Measurements from ENCODE around the gene LHPP.

DNA sequence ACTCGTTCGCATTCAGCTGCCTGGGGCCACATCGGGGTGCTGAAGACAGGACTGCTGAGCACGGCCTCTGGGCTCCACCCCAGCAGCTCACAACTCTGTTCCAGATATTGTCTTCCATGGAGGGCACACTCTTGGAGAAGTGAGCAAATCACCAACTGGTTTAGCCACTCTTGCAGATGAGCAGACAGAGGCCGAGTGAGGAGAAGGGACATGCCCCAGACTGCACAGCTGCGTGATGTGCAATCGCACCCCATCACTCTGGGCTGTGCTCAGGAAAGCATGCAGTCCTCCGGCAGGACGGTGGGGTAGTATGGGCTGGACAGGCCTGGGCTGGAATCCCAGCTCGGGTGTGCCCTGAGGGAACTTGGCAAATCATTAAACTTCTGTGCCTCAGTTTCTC is 170.9 kb downstream of the LHPP start:
- TF ChIP-seq, protein P1, sequence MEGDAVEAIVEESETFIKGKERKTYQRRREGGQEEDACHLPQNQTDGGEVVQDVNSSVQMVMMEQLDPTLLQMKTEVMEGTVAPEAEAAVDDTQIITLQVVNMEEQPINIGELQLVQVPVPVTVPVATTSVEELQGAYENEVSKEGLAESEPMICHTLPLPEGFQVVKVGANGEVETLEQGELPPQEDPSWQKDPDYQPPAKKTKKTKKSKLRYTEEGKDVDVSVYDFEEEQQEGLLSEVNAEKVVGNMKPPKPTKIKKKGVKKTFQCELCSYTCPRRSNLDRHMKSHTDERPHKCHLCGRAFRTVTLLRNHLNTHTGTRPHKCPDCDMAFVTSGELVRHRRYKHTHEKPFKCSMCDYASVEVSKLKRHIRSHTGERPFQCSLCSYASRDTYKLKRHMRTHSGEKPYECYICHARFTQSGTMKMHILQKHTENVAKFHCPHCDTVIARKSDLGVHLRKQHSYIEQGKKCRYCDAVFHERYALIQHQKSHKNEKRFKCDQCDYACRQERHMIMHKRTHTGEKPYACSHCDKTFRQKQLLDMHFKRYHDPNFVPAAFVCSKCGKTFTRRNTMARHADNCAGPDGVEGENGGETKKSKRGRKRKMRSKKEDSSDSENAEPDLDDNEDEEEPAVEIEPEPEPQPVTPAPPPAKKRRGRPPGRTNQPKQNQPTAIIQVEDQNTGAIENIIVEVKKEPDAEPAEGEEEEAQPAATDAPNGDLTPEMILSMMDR (IDR thresholded peaks at IDR 0.05 in 8 of 11, conservative IDR thresholded peaks at IDR 0.05 in 3 of 11), result no peak
- no peak for TF ChIP-seq POLR2A (IDR thresholded peaks at IDR 0.05)

All from spleen (tissue), 7 donors.